Neural progenitor cell (in vitro differentiated cells): ENCODE measurements around the gene RIMKLA. TPM values are rescaled to one million over a fixed set of nuclear protein-coding genes. Genes with fewer than 3 reads are reported as not detected.
A peak's percentile ranks its signal among the peaks of the same experiment; 100 is the strongest.

Source experiments
- DNase-seq: peaks from one replicate; pipeline ENCODE4 v3.0.0-alpha.2; 2016; ENCODE audit warnings: low spot score
- H2AFZ ChIP-seq: fragments of 200-600 bp; sonication (generic); replicated peaks from 2 replicates; pipeline ENCODE4 v1.6.1; 2016; ENCODE audit warnings: antibody characterized with exemption
- H3F3A ChIP-seq: fragments of 200-600 bp; sonication (generic); 2 replicates; pipeline ENCODE4 v1.6.1; 2016; ENCODE audit warnings: antibody characterized with exemption, low read depth
- H3K27ac ChIP-seq: fragments of 200-600 bp; sonication (generic); 2 replicates; pipeline ENCODE4 v1.5.1; 2016; ENCODE audit warnings: mild to moderate bottlenecking
- H3K27me3 ChIP-seq: fragments of 200-600 bp; sonication (generic); 2 replicates; pipeline ENCODE4 v1.6.1; 2016; ENCODE audit warnings: mild to moderate bottlenecking, moderate library complexity
- H3K36me3 ChIP-seq: fragments of 200-600 bp; sonication (generic); 2 replicates; pipeline ENCODE4 v1.5.1; 2016
- H3K4me1 ChIP-seq: fragments of 200-600 bp; sonication (generic); 2 replicates; pipeline ENCODE4 v1.6.1; 2016; ENCODE audit warnings: mixed run types
- H3K4me2 ChIP-seq: fragments of 200-600 bp; sonication (generic); 2 replicates; pipeline ENCODE4 v1.6.1; 2016
- H3K4me3 ChIP-seq: fragments of 200-600 bp; sonication (generic); 2 replicates; pipeline ENCODE4 v1.5.1; 2016
- H3K79me2 ChIP-seq: fragments of 200-600 bp; sonication (generic); 2 replicates; pipeline ENCODE4 v1.6.1; 2016; ENCODE audit warnings: low read depth
- H3K9ac ChIP-seq: fragments of 200-600 bp; sonication (generic); 2 replicates; pipeline ENCODE4 v1.6.1; 2016
- H3K9me3 ChIP-seq: fragments of 200-600 bp; sonication (generic); 2 replicates; pipeline ENCODE4 v1.5.1; 2016; ENCODE audit warnings: low read depth
- H4K20me1 ChIP-seq: fragments of 200-600 bp; sonication (generic); 2 replicates; pipeline ENCODE4 v1.6.1; 2016; ENCODE audit warnings: low read depth
- H3K27ac Mint-ChIP-seq: 3 replicates; pipeline ENCODE4 v1.8.0; 2021; ENCODE audit warnings: mixed read lengths
- H3K27me3 Mint-ChIP-seq: 2 replicates; pipeline ENCODE4 v1.8.0; 2022; ENCODE audit warnings: low read depth, mild to moderate bottlenecking, inconsistent platforms, moderate library complexity, mixed read lengths; ENCODE audit not compliant: insufficient read depth
- H3K36me3 Mint-ChIP-seq: 3 replicates; pipeline ENCODE4 v1.8.0; 2021; ENCODE audit warnings: mixed read lengths
- H3K4me1 Mint-ChIP-seq: 3 replicates; pipeline ENCODE4 v1.8.0; 2021; ENCODE audit warnings: mixed read lengths
- H3K4me3 Mint-ChIP-seq: 3 replicates; pipeline ENCODE4 v1.8.0; 2021; ENCODE audit warnings: mild to moderate bottlenecking, moderate library complexity, mixed read lengths
- H3K9me3 Mint-ChIP-seq: 3 replicates; pipeline ENCODE4 v1.8.0; 2020; ENCODE audit warnings: mixed read lengths
- CTCF ChIP-seq: fragments of 200-600 bp; sonication (generic); IDR thresholded peaks from 2 replicates; pipeline ENCODE4 v1.5.1; 2017; ENCODE audit warnings: antibody characterized with exemption, mild to moderate bottlenecking
- EZH2 ChIP-seq: fragments of 200-600 bp; sonication (generic); IDR thresholded peaks from 2 replicates; pipeline ENCODE4 v1.6.1; 2017; ENCODE audit warnings: antibody characterized with exemption, mild to moderate bottlenecking, moderate library complexity
- EZH2phosphoT487 ChIP-seq: fragments of 200-600 bp; sonication (generic); IDR thresholded peaks from 2 replicates; pipeline ENCODE4 v1.6.1; 2017; ENCODE audit warnings: antibody characterized with exemption
- total RNA-seq: library from RNA; depleted of rRNA; stranded (reverse); fragments of >200 nt; gene quantifications from 2 replicates; pipeline ENCODE4 v1.2.3, GENCODE V29; 2015; ENCODE audit warnings: low replicate concordance

Gene RIMKLA
- total RNA-seq, 1 donor from 2014 or later: 5.4 TPM

GRCh38 chr1:42456754-42457089 is 76.1 kb downstream of the RIMKLA start:
- Histone ChIP-seq H2AFZ (peak overlapping the region; percentile 95), H3K36me3 (no peaks in the 10 kb centered on the region), H3K79me2 (peaks cover 20% of the 10 kb centered on the region), H3K4me1 (peaks cover 5% of the 10 kb centered on the region), H3K4me3 (peak overlapping the region; percentile 85), H3F3A (peaks cover 16% of the 10 kb centered on the region), H3K27me3 (no peaks in the 10 kb centered on the region), H3K9me3 (no peaks in the 10 kb centered on the region), H4K20me1 (no peaks in the 10 kb centered on the region), H3K9ac (peak overlapping the region; percentile 59), H3K4me2 (peak overlapping the region; percentile 89), H3K27ac (peak overlapping the region; percentile 2)
- peaks cover 10% of the 10 kb centered on the region for H3K36me3 Mint-ChIP-seq
- no peak overlapping the region for H3K27ac Mint-ChIP-seq
- no peaks in the 10 kb centered on the region for H3K9me3 Mint-ChIP-seq
- TF ChIP-seq EZH2phosphoT487 (no peak), CTCF (peak; percentile 1), EZH2 (no peak)
- DNase-seq: no peak
- H3K4me1 Mint-ChIP-seq: peaks cover 19% of the 10 kb centered on the region
- peaks cover 10% of the 10 kb centered on the region for H3K27me3 Mint-ChIP-seq
- H3K4me3 Mint-ChIP-seq: peak overlapping the region; percentile 88

- no peak overlapping the region for H3K4me3 Mint-ChIP-seq
- H3K9me3 ChIP-seq: no peaks in the 10 kb centered on the region
Measured at GRCh38 chr1:42461196-42461595, 80.6 kb downstream of the RIMKLA start.

GRCh38 chr1:42462828-42463763 is 82.5 kb downstream of the RIMKLA start, which contains the start of gene CCDC30:
Gene CCDC30 (plus strand): TSS chr1:42463286. CDS start chr1:42480552, 17,266 bp downstream.
- H3K4me3 ChIP-seq: peak within 1 kb of the TSS; percentile 77
- peaks cover 6% of the 10 kb centered on the region for H3K79me2 ChIP-seq
- H4K20me1 ChIP-seq: no peaks in the 10 kb centered on the region
- H3K36me3 ChIP-seq: no peaks in the 10 kb centered on the region
- peaks cover 19% of the 10 kb centered on the region for H3F3A ChIP-seq
- no peaks in the 10 kb centered on the region for H3K9me3 Mint-ChIP-seq
- H2AFZ ChIP-seq: peak within 1 kb of the TSS; percentile 67
- peak; percentile 99 for DNase-seq
- no peaks in the 10 kb centered on the region for H3K27me3 ChIP-seq
- H3K4me3 Mint-ChIP-seq: peak within 1 kb of the TSS; percentile 83
- peak within 1 kb of the TSS; percentile 95 for H3K27ac Mint-ChIP-seq
- H3K27ac ChIP-seq: no peak within 1 kb of the TSS
- TF ChIP-seq EZH2phosphoT487 (no peak), CTCF (no peak), EZH2 (no peak)
- H3K4me1 ChIP-seq: peaks cover 9% of the 10 kb centered on the region
- H3K4me1 Mint-ChIP-seq: peaks cover 23% of the 10 kb centered on the region
- H3K9ac ChIP-seq: no peak within 1 kb of the TSS
- no peaks in the 10 kb centered on the region for H3K27me3 Mint-ChIP-seq
- peak within 1 kb of the TSS; percentile 84 for H3K4me2 ChIP-seq
- H3K36me3 Mint-ChIP-seq: peaks cover 7% of the 10 kb centered on the region
- no peaks in the 10 kb centered on the region for H3K9me3 ChIP-seq

More at GRCh38 chr1:42461196-42461595, 80.6 kb downstream of the RIMKLA start:
- Histone ChIP-seq H2AFZ (no peak overlapping the region), H3F3A (peaks cover 25% of the 10 kb centered on the region), H3K27ac (no peak overlapping the region), H4K20me1 (no peaks in the 10 kb centered on the region), H3K4me3 (no peak overlapping the region), H3K4me1 (peaks cover 14% of the 10 kb centered on the region), H3K4me2 (no peak overlapping the region), H3K27me3 (no peaks in the 10 kb centered on the region), H3K36me3 (no peaks in the 10 kb centered on the region), H3K79me2 (peaks cover 20% of the 10 kb centered on the region), H3K9ac (no peak overlapping the region)
- Mint-ChIP-seq H3K27ac (no peak overlapping the region), H3K9me3 (no peaks in the 10 kb centered on the region), H3K27me3 (peaks cover under 1% of the 10 kb centered on the region), H3K4me1 (peaks cover 35% of the 10 kb centered on the region), H3K36me3 (peaks cover 10% of the 10 kb centered on the region)
- no peak for DNase-seq
- no peak for TF ChIP-seq EZH2
- TF ChIP-seq CTCF: no peak
- no peak for TF ChIP-seq EZH2phosphoT487
